ENCODE data around the gene DLX5. TPM values are rescaled to one million over a fixed set of nuclear protein-coding genes. Genes with fewer than 3 reads are reported as not detected.

The DLX5 gene
- total RNA-seq = not detected in 2 replicates

GRCh38 chr7:97024209-97025129 is at the start of gene DLX5:
DLX5 (minus strand) TSS chr7:97024831; CDS start chr7:97024623, 208 bp downstream.

GRCh38 chr7:97005183-97006054 is 19.2 kb downstream of the DLX5 start, which contains the start of gene DLX6:
DLX6 (plus strand) TSS chr7:97005553; CDS start chr7:97005978, 425 bp downstream.

Other genes starting within 250 kb of the DLX5 start
- not detected in 2 replicates for gene DLX6, start 19.3 kb downstream of the DLX5 start, total RNA-seq
- 5.1 and 11.3 TPM in 2 replicates for gene SDHAF3, start 92.9 kb upstream of the DLX5 start, total RNA-seq